Measurements from ENCODE around the gene TACC2.

The TACC2 gene

GRCh38 chr10:122295451-122295809 lies 306.5 kb downstream of the TACC2 start:
- DNase-seq (ENCODE audit: low read depth), result no peak

- DNase-seq (ENCODE audit: low read depth), result no peak
Measured at GRCh38 chr10:122296363-122297120, 307.6 kb downstream of the TACC2 start.

DNA sequence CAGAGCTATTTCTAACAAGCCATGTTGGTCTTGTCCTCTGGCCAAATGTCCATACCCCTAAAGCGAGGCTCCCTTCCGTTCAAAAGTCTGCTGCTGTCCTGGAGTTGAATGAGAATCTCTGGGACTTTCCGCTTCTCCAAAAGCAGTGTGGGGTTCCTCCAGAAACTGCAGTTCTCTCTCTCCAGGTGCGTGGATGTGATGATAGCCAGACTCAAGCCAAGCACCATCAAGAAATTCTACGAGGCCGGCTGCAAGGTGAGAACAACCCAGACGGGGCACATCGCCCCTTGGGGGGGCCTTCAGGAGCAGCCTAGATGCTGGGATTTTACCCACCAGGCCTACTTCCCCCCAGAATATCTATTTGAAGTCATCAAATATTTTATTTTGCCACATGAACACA lies 308.6 kb downstream of the TACC2 start:
- no peak for DNase-seq (ENCODE audit: low read depth)

DNA sequence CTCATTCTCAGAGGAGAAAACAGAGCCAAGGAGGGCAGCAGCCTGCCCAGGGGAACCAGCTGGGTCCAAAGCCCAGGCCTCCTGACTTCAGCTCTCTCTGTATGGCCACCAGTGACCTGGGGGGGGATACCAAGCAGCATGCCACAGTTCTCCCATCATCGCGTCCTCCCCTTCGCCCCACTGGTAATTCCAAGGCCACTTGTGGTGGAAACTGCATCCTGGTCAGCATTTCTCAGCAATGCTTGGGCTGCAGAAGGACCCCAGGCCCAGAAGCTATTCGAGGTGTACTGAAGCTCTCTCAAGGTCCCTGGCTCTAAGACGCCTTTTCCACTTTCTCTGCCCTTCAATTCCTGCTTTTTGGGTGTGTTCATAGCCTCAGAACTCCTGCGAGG lies 309.2 kb downstream of the TACC2 start:
- DNase-seq (ENCODE audit: low read depth), result no peak

DNA sequence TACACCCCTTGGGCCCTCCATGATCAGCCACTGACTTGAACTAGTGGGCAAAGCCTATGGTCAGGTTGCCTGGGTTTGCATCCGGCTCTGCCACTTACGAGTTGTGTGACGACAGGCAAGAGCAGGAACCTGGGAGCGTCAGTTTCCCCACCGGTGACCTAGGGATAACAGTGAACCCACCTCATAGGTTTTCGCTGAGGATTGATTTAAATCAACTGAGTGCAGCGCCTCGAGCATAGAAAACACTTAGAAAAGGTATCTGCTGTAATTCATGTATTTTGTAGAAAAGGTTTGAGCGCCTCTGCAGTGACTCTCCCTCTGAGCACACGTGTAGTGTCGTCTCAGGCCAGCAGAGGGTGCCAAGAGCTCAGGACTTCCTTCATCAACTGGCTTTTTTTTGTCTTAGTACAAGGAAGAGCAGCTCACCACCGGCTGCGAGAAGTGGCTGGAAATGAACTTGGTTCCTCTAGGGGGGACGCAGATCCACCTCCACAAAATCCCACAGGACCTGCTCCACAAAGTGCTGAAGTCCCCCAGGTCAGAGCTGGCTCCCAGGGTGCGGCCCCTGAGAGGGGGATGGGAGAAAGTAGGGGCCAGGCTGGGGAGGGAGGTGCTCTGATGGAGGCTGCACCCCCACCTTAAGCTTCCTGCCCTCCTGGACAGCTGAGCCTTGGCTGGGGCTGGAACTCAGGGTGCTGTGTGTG lies 309.8 kb downstream of the TACC2 start:
- DNase-seq (ENCODE audit: low read depth), result no peak

DNA sequence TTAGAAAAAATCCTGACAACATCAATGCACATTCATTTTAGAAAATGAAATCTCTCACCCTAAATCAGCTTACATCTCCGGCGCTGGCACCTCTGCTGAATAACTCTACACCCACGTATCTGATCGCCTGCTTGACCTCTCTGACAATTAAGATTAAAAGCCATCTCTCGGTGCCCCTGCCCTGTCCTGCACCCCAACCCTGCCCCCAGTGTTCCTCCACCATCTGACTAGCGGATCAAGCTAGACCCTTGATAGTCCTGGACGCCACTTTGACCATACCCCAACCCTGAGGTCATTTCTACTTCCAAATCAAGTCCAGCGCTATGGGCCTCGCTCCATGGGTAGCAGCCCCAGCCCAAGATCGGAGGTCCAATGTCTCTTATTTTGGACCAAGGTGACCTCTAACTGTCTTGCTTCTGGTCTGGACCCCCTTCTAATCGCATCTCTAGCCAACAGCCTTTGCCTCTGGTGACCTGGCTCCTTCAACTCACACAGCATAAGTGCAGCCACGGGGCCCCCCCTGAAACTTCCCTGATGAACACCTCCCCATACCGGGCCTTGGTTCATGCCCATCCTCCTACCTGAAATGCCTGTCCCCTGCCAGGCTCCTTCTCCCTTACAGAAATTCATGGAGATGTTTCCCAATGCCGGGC lies 310.6 kb downstream of the TACC2 start:
- DNase-seq (ENCODE audit: low read depth), result no peak

- peak; percentile 33 for DNase-seq (ENCODE audit: low read depth)
Measured at GRCh38 chr10:122301055-122301810, 312.3 kb downstream of the TACC2 start.

DNA sequence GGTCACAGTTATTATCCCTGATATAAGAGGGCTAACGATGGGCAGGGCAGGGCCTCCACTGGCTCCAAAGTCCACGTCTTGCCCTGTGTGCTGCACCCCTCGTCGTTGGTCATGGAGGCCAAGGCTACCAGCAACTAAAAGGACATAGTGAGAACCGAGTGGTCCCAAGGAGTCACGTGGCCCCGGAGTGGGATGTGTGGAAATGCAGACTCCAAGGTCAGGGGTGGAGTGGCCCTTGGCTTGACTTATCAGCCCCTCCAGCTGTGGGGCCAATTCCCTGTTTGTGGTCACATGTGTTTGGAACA lies 312.8 kb downstream of the TACC2 start:
- no peak for DNase-seq (ENCODE audit: low read depth)

- no peak for DNase-seq (ENCODE audit: low read depth)
Measured at GRCh38 chr10:122302315-122302714, 313.4 kb downstream of the TACC2 start.

DNA sequence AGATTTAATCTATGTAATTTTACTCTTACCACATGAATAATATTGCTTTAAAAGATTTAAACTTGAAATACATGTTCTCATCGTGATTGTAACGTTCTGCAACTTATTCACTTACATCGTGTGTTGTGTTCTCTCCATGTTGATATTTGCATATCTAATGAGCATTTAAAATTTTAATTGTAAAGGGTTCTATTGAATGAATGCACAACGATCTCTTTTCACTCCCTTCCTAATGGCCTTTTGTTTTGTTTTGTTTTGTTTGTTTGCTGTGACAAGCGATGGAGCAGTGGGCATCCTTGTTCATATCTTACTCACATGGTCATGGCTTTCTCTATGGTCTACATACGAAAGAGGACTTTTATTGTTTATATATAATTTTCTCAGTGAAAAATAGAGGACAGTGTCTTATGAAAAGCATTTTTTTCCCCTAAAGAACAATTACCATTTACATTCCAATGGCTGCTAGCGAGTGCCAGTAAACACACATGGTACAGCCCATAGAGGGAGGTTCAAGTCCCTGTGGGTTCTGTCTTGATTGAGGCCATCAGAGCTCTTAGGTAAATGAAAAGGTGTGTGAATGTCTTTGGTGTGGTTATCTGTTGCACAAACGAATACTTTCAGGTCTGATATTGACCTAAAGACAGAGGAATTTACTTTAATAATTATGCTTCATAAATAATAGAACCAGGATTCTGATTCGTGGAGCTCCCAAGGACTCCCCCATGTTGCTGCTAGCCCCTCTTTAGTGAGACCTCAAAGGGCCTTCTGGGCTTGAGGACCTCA lies 314.5 kb downstream of the TACC2 start:
- DNase-seq (ENCODE audit: low read depth), result no peak
